Measurements from ENCODE around the gene PRKCH.
A peak's percentile ranks its signal among the peaks of the same experiment; 100 is the strongest.

Gene PRKCH

DNA sequence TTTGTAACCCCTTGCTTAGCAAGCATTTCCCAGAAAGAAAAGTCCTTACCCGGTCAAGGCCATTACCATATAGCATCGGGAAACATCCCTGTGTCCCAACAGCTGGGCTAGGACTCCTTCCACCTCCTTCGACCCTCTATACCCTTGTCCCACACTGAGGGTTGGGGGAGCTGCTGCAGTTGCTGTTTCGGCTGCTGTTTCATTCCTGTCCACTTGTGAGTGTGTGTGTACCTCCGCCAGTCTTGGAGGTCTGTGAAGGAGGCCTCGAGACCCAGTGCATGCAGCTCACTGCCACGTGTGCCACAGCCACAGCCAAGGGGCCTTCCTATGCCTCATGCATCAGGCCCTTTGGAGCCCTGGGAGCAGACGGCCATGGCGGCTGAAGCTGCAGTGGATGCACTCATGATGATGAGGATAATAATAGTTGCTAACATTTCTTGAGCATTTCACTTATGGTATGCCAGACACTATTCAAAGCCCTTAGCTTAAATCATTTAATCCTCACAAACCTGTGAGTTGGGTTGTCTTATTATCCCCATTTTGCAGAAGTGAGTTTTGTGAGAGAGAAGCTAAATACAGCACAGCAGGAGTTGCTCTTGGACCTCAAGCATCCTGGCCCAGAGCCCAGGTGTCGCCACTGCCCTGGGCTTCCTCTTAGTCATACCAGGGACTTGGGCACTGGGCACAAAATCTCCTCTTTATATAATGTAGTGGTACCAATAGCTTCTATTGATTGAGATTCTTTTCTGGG is 156.5 kb downstream of the PRKCH start:
- no peak for DNase-seq

DNA sequence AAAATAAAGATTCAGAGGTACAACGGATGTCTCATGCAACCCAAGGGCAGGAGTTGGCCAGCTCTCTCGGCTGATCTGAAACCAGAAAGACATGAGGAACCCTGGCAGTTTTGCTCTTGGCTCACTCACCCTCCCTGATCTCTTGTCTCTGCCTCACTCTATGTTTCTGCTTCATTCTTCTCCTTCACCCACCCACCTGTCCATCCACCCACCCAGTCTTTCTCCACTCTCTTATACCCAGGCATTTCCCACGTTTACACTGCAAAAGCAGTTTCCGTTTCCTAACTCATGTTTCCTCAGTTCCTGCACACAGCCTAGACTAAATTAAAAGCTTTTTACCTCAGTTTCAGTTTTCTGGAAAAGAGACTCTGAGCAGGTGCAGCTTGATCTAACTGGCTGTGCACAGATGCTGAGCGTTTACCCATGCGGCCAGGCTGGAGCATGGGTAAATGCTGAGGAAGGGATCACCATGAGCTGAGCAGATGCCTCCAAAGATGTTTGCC is 157.6 kb downstream of the PRKCH start:
- DNase-seq = no peak

DNA sequence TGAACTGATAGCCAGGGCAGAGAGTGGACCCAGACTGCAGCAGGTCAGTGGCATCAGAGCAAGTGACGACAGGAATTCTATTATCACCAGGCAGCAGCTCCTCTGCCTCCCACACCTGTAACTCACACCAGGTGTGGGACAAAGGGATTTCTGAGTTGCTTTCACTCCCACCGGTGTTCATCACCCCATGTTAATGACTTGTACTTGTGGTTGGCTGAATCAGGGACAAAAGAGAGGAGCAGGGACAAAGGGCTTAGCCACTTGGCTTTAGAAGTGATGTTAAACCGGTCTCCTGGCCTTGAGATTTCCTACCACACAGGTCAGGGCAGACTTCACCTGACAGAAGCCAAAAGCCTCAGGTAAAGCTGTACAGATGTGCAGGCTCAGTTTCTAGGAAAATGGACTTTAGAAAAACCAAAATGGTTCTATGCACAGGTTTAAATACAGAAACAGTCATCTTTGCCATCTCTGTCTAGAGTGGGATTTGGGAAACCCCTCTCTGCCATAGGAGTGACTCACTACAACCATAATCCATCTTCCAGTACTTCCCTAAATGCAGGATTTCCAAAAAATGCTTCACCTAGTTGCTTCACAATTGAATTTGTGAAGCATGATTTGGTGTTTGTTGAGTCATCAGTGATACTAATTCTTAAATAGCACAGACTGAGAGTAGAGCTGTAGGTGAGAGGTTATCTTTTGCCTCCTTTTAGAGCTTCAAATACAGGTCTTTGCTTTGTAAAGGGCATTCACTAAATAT is 158.5 kb downstream of the PRKCH start:
- peak in 2 of 3 experiments; percentile 22 to 37 for DNase-seq

DNA sequence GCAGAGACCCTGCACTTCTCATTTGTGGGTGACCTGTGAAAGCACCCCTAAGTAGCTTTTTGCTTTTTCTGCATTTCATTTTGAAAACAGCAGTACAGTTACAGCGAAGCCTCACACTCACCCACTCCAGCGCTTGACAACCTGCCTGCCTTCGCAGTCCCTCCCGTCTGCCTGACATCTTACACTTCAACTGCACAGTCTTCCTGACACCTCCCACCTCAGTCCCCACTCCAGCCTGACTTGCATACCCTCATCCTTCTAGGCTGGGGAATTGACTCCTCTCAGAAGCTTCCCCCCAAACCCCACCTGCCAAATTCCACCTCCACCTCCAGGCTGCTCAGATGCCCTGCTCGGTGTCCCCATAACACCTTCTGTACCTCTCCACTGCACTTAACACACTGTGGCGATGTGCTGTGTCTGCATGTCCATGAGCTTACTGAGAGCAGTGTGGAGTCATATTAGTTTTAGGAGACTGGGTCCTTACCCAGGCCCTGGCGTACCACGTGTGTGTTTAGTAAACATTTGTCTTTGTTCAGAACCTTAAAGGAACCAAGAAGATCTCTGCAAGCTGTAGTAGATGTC is 159.4 kb downstream of the PRKCH start:
- no peak for DNase-seq

DNA sequence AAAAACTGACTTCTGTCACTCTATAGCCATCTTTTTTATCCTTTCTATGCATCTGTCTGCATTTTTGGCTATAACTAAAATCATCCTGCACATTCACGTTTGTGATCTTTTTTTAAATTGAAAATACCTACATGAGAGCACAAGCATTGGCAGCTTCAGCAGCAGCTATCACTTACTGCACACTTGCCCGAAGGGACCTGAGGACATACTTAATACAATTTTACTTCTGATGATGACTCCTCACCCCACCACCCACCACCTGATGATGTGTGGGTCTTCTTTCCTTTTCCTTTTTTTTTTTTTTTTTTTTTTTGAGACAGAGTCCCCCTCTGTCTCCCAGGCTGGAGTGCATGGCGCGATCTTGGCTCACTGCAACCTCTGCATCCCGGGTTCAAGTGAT is 160.3 kb downstream of the PRKCH start:
- no peak for DNase-seq

DNA sequence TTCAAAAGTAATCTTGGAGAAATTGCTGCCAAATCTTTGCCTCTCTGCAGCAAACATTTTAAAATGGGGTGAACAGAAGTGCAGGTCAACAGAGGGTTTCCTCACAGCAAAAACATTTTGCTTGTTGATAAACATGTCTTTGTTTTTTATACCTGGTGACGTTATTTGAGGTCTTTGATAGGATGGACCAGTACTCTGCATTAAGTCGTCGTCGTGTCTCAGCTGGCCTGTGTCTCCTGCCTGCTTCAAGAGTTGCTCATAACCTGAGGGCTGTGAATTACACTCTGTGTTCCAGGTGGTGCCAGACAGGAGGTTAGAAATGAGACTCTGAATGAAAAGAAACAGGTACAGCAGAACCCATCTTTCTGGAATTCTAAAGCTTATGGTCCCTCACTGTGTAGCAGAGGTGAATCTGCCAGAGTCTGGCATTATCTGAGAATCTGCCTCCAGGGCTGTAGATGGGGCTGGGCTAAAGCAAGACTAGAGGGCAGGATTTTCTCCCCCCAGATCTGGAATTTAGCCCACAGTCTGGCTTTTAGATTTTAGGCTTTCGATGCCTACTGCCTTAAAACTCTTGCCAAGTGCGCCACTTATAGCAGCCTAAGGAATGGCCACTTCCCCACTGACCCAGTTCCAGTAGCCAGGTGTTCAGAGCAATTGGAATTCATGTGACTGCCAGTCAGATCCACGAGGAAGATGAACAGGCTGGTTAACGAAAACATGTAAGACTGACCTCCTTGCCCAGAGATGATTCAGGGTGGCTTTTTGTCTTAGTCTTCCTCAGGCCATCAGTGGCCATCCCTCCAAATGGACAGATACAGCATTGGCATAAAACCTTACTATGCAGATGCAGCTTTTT is 161.2 kb downstream of the PRKCH start:
- no peak for DNase-seq

DNA sequence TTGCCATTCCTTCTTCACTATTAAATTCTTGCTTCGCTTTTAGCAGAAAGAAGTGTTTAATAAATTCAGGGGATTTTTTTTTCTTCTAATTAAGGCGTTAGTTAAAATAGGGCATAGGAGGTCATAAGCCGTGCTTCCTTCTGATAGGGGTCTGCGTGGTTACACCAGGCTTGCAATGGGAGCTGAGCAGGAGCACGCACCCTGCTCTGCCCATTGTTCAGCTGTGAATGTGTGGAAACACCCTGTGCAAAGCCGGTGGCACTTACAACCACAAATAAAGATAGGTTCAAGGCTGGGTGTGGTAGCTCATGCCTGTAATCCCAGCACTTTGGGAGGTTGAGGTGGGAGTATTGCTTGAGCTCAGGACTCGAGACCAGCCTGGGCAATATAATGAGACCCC is 162.1 kb downstream of the PRKCH start:
- DNase-seq = no peak

DNA sequence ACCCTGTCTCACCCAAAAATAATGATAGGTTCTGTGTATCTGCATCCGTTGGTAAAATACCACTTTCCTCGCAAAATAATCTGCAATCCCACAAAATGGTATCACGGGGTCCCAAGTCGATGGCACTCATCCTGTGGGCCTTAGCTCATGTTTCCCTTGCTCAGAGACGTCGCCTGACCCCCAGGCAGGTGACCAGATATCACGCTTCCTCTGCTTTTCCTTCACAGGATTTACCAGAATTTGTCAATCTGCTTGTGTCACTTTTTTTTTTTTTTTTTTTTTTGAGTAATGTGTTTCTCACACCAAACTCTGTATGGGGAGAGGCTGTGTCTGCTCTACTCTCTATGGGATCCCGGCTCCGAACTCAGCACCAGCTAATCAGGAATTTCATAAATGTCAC is 162.7 kb downstream of the PRKCH start:
- no peak for DNase-seq

DNA sequence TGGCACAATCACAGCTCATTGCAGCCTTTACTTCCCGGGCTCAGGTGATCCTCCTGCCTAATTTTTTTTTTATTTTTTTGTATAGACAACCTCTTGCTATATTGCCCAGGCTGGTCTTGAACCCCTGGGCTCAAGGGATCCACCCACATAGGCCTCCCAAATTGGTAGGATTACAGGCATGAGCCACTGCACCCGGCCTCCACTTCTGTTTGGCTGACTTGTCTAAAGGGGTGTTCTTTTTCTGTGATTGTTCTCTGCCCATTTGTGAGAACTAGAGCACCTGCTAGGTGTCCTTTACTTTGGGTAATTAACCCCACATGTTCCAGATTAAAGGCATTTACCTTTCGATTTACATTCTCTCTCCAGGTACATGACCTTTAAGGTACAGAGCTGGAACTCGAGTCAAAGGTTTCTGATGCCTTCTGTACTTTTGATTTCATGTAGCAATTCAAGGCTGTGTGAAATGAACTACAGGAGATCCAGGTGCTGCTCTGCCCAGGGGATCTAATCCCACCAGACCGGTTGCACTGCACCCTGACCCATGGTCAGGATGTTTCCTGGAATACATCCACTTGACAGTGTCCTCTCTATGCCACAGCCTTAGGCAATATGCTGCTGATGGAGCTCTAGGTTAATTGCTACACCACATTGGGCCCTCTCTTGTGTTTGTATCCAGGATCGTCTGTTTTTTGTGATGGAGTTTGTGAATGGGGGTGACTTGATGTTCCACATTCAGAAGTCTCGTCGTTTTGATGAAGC is 163.6 kb downstream of the PRKCH start:
- DNase-seq = peak in 2 of 3 experiments; percentile 29 to 65

DNA sequence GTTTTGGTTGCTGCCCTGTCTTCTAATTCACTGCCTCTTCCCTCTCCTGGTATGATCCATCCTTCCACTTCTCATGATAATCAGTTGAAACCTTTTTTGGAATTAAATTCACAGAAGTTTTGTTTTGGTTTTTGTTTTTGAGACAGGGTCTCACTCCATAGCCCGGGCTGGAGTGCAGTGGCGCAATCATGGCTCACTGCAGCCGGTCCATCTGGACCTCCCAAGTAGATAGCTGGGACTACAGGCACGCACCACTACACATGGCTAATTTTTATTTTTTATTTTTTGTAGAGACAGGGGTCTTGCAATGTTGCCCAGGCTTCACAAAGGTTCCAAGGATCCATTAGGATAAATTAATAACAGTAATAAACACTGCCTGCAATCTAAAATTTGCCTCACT is 164.3 kb downstream of the PRKCH start:
- DNase-seq = no peak

DNA sequence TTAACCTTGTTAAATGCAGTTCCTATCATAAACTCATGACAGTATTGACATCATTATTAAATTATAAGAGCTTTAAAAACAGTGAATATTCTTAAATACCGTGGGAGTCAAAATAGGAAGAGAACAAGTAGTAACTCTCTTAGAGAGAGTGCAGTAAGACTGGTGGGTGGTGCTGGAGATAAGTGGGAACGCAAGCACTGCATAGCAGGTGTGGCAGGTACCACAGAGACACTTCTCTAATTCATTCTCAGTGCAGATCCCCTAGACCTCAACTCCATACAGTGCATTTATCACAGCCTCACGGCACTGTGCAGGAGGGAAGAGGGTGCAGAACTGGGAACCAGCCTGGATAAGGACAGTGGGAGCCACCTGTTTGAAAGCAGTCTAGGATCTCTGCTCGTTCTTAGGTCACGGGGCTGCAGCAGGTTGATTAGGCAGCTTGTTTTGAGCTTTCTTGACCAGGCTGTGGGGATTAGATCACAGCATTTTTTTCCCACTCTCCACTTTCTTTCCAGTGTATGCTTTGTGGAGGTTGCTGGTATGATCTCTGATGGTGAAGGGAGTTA is 165.6 kb downstream of the PRKCH start:
- DNase-seq = peak in 2 of 3 experiments; percentile 21 to 25

DNA sequence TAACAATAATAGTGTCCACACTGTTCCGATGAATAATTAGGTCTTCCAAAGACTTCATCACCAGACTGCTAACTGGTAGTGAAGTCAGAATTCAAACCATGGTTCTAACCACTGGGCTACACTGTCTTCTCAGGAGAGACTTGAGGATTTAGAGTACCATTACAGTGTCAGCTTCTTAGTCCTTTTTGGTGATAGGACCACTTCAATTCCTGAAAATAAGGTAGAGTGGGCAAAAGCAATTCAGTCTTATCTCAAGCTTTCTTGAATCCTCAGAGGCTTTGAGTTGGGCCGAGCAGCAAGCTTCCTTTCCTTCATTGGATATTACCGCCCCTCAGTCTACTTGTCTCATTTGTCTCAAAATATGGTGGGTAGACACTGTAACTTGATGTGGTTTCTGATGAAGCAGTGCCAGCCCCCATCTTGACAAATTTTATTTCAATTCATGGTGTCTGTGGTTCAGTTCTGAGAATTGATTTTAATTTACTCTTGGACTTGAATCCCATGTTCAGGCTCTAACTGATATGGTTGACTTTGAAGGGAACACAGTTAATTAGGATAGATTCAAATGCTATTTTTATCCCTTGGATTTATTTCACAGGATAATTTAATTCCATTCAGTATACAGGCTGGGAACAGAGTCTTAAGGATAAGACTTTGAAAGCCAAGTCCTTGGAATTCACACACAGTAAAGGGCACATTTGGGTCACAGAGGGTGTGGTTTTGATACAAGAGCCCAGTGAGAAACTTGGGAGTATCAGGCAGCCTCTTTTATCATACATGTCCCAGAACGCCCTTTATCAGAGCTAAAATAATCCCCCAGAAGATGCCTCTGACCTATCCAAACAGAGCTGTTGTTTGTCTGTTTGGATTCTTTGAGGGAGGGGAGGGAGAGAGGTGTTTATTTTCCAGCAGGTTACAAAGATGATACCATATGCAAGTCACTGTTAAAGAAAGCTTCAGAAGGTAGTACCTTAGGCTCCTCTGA is 167.3 kb downstream of the PRKCH start:
- no peak for DNase-seq

DNA sequence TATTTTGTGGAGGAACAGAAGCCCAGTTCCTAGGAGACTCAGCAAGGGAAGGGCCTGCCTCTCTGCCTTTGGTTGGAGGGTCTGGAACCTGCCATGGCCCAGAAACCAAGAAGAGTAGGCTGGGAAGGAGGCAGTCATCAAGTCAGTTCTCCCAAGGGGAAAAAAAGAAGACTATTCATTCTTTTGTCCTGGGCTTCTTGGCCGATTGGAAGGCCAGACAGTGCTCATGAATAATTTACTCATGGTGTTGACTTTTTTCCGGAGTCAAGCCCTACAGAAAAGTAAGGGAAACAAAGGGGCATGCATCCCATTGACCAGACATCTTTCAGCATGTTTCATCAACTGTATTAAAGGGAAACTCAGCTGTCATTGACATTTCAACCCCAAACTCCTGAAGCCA is 168.1 kb downstream of the PRKCH start:
- DNase-seq = no peak

DNA sequence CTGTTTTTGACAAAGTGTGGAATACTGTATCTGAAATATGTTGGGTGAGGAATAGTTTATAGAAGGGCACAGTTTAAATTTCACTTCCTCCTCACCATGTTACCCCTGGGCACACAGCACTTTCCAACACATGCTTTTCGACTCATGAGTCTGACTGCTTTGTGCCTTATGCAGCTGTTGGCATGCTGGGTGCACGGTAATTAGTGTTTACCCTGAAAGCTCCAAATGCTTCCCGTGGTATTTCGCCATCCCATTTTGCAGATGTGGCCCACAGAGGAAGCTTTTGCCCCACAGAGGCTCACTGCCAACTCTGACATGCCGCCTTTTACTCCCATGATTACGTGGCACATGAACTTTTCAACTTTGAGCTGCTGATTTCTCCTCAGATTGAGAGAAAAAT is 168.6 kb downstream of the PRKCH start:
- DNase-seq = no peak

DNA sequence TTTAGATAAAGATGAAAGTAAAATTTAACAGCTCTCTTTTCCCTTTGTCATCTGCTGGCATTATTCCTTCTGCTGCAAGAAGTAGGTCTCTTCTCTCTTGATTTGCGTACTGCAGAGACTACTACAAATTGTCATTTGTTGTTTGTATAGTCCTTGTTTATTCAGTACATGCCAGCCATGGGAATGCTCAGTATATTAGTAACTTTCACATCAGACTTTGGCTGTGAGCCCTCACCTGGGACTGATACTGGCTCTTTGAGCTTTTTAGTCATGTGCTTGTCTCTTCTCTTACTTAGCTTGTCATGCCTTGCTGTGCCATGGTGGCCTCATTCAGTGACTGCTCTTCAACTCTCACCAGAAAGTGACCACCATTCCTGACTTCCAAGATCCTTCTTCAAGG is 169.8 kb downstream of the PRKCH start:
- DNase-seq = no peak

DNA sequence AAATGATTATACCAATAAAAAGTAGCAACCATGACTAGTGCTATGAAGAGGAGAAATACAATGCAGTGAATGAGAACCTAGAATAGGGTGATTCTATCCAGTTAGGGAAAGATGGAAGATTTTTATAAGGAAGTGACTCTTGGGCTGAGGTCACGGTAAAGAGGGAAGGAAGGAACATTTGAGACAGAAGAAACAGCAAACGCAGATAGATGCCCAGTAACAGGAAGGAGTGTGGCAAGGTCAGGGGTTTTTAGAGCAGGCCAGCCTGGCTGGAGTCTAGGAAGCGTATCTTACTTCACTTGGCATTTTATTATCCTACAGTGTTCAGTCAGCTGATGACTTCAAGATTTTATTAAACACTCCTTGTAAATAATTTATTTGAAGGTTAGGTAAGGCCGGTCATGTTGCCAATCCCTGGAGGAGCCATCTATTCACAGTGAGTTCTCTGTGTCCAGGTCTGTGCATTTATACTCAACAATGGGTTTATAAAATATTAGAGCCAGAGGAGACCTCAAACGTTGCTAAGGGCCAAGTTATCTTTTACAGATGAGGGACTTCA is 170.6 kb downstream of the PRKCH start:
- DNase-seq = no peak

DNA sequence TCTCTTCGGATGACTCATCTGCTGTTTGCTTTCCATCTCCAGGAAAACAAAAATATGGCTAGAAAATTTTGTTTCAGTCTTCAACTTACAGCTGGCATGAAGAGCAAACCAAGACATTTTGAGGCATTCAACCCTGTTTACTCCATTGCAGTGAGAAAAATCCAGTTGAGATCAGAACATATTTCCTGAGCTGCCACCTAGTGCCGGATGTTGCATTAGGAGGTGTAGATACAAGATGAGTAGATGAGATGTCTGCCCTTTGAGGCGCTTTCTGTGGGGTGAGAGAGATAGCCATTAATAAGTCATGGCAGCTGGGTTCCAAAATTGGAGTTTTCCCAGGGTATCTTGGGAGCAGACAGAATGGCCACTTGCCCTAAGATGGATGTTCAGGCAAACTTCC is 171.1 kb downstream of the PRKCH start:
- no peak for DNase-seq

DNA sequence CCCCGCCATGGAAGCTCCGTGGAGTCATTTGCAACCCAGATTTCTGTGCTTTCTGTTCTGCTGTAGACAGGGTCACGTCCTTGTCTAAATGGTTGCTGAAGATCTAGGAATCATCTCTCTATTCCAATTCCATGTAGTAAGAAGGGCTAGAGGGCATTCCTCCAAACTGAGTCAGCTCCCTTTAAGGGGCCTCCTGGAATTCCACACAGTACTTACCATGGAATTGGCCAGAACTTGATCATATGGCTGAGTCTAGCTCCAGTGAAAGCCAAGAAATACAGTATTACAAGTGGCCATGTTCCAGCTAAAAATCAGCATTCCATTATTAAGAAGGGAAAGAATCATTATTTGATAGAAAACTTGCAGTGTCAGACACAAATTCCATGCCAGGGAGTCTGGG is 171.9 kb downstream of the PRKCH start:
- no peak for DNase-seq

DNA sequence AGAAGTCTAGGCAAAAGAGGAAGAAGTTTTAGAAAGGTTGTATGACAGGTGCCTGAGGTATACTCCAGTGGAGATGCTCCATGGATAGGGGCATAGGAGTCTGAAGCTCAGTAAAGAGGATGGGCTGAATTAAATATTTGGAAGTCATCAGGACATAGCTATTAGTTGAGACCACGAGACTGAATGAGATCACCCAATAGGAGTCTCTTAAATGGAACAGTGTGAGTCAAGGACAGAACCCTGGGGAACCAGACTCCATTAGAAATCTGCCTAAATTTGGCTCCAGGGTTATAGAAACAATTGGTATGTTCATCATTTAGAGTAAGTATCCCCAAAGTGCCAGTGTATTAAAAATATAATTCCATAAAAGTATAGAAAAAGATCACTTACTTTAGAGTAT is 172.6 kb downstream of the PRKCH start:
- no peak for DNase-seq

DNA sequence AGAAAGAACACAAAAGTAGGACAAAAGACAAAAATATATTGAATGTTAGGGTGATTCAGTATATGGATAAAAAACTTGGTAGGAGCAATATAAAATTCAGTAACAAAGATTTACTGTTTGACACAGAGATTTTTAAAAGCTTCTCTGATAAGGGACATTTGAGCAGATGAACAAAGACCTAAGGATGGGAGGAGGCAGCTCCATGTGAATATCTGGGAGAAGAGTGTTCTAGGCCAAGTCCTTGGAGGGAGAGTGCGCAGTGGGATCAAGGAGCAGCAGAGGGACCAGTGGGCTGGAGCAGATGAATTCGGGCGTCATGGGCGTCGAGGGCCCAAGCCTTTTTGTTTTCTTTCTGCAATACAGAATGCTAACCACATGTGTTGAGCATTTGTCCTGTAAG is 174.4 kb downstream of the PRKCH start:
- DNase-seq = no peak
